GM21447 (cell line): ENCODE results near the gene LRRFIP1.

Source experiments
- ATAC-seq: cut with Tn5 transposase; IDR thresholded peaks from one replicate; pipeline ENCODE4 v1.9.1; 2021; ENCODE audit not compliant: unreplicated experiment

Gene LRRFIP1

GRCh38 chr2:237701033-237701858 is 73.9 kb downstream of the LRRFIP1 start:
- ATAC-seq: no peak

- no peak for ATAC-seq
These were observed 74.5 kb downstream of the LRRFIP1 start for GRCh38 chr2:237701859-237702390.

- no peak for ATAC-seq
These were observed 75.3 kb downstream of the LRRFIP1 start for GRCh38 chr2:237702441-237703391.

- no peak for ATAC-seq
These were observed 77.4 kb downstream of the LRRFIP1 start for GRCh38 chr2:237704501-237705434.

GRCh38 chr2:237706257-237706656 is 78.9 kb downstream of the LRRFIP1 start:
- no peak for ATAC-seq

GRCh38 chr2:237708065-237708398 is 80.6 kb downstream of the LRRFIP1 start:
- ATAC-seq: no peak

GRCh38 chr2:237708491-237708890 is 81.1 kb downstream of the LRRFIP1 start:
- no peak for ATAC-seq

GRCh38 chr2:237708961-237709360 is 81.6 kb downstream of the LRRFIP1 start:
- ATAC-seq: no peak

GRCh38 chr2:237711458-237712150 is 84.2 kb downstream of the LRRFIP1 start:
- ATAC-seq: no peak

- no peak for ATAC-seq
These were observed 85.3 kb downstream of the LRRFIP1 start for GRCh38 chr2:237712477-237713377.

GRCh38 chr2:237714690-237715458 is 87.5 kb downstream of the LRRFIP1 start:
- no peak for ATAC-seq

GRCh38 chr2:237715459-237715947 is 88.1 kb downstream of the LRRFIP1 start:
- ATAC-seq: no peak

- ATAC-seq: no peak
These were observed 88.6 kb downstream of the LRRFIP1 start for GRCh38 chr2:237716011-237716410.

- ATAC-seq: no peak
These were observed 90.2 kb downstream of the LRRFIP1 start for GRCh38 chr2:237717366-237718276.

GRCh38 chr2:237718277-237718634 is 90.9 kb downstream of the LRRFIP1 start:
- ATAC-seq: no peak

GRCh38 chr2:237720444-237720843 is 93.1 kb downstream of the LRRFIP1 start:
- ATAC-seq: no peak

GRCh38 chr2:237720957-237721356 is 93.6 kb downstream of the LRRFIP1 start:
- no peak for ATAC-seq
